ENCODE measurements around the gene OMP.

DNA sequence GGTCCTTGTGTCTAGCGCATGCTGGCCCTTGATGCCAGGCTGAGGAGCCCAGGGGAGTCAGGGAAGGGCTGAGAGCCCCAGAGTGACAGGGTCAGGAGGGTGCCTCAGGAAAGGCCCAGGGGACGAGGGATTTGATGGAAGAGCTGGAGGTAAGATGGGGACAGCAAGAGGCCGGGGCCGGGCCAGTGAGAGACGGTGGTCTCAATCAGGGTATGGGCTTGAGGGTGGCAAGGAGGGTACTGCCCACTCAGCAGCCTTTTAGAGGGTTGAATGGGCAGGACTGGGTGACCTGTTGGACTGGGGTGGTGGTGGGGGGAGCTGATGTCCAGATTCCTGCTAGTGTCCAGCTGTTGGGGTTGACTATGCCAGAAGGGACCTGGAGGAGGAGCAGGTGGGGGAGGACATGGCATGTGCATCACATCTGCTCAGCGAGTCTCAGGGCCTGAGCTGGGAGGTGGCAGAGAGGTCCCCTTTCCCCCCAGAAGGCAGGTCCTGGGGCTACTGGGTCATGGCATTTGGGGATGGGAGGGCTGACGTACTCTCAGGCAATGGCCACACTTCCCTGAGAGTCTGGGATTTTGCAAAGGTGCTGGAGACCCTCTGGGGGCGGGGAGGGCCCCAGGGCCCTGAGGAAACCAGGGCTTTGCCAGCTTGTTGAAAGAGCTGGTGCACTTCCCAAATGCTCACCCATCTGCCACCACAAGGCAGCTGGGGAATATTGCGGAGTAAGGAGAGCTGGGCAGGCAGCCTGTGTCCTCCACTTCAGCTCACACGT lies 43.8 kb downstream of the OMP start:
- no peak for TF ChIP-seq SP2 (tag by site-specific recombination; IDR thresholded peaks at IDR 0.05)
- TF ChIP-seq, protein P1, sequence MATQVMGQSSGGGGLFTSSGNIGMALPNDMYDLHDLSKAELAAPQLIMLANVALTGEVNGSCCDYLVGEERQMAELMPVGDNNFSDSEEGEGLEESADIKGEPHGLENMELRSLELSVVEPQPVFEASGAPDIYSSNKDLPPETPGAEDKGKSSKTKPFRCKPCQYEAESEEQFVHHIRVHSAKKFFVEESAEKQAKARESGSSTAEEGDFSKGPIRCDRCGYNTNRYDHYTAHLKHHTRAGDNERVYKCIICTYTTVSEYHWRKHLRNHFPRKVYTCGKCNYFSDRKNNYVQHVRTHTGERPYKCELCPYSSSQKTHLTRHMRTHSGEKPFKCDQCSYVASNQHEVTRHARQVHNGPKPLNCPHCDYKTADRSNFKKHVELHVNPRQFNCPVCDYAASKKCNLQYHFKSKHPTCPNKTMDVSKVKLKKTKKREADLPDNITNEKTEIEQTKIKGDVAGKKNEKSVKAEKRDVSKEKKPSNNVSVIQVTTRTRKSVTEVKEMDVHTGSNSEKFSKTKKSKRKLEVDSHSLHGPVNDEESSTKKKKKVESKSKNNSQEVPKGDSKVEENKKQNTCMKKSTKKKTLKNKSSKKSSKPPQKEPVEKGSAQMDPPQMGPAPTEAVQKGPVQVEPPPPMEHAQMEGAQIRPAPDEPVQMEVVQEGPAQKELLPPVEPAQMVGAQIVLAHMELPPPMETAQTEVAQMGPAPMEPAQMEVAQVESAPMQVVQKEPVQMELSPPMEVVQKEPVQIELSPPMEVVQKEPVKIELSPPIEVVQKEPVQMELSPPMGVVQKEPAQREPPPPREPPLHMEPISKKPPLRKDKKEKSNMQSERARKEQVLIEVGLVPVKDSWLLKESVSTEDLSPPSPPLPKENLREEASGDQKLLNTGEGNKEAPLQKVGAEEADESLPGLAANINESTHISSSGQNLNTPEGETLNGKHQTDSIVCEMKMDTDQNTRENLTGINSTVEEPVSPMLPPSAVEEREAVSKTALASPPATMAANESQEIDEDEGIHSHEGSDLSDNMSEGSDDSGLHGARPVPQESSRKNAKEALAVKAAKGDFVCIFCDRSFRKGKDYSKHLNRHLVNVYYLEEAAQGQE (tag by site-specific recombination; IDR thresholded peaks at IDR 0.05), result no peak
- TF ChIP-seq, protein P2, sequence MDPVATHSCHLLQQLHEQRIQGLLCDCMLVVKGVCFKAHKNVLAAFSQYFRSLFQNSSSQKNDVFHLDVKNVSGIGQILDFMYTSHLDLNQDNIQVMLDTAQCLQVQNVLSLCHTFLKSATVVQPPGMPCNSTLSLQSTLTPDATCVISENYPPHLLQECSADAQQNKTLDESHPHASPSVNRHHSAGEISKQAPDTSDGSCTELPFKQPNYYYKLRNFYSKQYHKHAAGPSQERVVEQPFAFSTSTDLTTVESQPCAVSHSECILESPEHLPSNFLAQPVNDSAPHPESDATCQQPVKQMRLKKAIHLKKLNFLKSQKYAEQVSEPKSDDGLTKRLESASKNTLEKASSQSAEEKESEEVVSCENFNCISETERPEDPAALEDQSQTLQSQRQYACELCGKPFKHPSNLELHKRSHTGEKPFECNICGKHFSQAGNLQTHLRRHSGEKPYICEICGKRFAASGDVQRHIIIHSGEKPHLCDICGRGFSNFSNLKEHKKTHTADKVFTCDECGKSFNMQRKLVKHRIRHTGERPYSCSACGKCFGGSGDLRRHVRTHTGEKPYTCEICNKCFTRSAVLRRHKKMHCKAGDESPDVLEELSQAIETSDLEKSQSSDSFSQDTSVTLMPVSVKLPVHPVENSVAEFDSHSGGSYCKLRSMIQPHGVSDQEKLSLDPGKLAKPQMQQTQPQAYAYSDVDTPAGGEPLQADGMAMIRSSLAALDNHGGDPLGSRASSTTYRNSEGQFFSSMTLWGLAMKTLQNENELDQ (tag by site-specific recombination; IDR thresholded peaks at IDR 0.05; ENCODE audit: low read depth), result no peak
- TF ChIP-seq, protein P3, sequence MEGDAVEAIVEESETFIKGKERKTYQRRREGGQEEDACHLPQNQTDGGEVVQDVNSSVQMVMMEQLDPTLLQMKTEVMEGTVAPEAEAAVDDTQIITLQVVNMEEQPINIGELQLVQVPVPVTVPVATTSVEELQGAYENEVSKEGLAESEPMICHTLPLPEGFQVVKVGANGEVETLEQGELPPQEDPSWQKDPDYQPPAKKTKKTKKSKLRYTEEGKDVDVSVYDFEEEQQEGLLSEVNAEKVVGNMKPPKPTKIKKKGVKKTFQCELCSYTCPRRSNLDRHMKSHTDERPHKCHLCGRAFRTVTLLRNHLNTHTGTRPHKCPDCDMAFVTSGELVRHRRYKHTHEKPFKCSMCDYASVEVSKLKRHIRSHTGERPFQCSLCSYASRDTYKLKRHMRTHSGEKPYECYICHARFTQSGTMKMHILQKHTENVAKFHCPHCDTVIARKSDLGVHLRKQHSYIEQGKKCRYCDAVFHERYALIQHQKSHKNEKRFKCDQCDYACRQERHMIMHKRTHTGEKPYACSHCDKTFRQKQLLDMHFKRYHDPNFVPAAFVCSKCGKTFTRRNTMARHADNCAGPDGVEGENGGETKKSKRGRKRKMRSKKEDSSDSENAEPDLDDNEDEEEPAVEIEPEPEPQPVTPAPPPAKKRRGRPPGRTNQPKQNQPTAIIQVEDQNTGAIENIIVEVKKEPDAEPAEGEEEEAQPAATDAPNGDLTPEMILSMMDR (tag by site-specific recombination; IDR thresholded peaks at IDR 0.05), result no peak
